HepG2 (cell line): Measurements from ENCODE around the gene PSMD6. TPM values are rescaled to one million over a fixed set of nuclear protein-coding genes. Genes with fewer than 3 reads are reported as not detected.
A peak's percentile ranks its signal among the peaks of the same experiment; 100 is the strongest.

ENCODE experiments used
- ATAC-seq: fragments of 200-7000 bp; cut with Tn5 transposase; 3 replicates; pipeline ENCODE4 v1.9.1; 2020; ENCODE audit warnings: mild to moderate bottlenecking, moderate library complexity
- BruUV-seq: library from RNA; stranded (reverse); fragments of 400-500 nt; replicated peaks from 2 replicates; lab custom pipeline; 2021; lab: Mats Ljungman, UMichigan
- CTCF ChIA-PET: fragments of 300-600 bp; formaldehyde crosslinking; extraction: SDS; loops from one replicate; lab custom pipeline; 2021; ENCODE audit warnings: low total read pairs, inconsistent platforms, low intra/inter-chr PET ratio; lab: Yijun Ruan, JAX
- POLR2A ChIA-PET: fragments of 350-600 bp; sonication (Branson Sonifier 250); formaldehyde crosslinking; loops from one replicate; lab custom pipeline; 2020; ENCODE audit warnings: antibody characterized with exemption, inconsistent platforms; lab: Yijun Ruan, JAX
- DNase-seq: peaks from one replicate; pipeline ENCODE4 v3.0.0-alpha.2; 2015; ENCODE audit warnings: low spot score
- FAIRE-seq: peaks from 3 replicates; lab custom pipeline; 2011; peaks lifted over from hg19 to GRCh38; lab: Jason Lieb, UNC
- H2AFZ ChIP-seq: one replicate; pipeline ENCODE4 v1.6.1; 2011; ENCODE audit warnings: low read length, inconsistent platforms
- H3K27ac ChIP-seq: fragments of 300-600 bp; 3 replicates; pipeline ENCODE4 v1.8.0; 2011; ENCODE audit warnings: mixed run types, mild to moderate bottlenecking, mixed read lengths, low read length, inconsistent platforms; ENCODE audit not compliant: insufficient read depth; ENCODE audit errors: extremely low read length
- H3K27me3 ChIP-seq, 2 experiments: fragments of 200-600 bp in 1 of 2; 2 replicates in 1 of 2; 3 replicates in 1 of 2; pipeline versions ENCODE4 v1.6.0 to v1.8.0; 2011; ENCODE audit warnings: low read length in 2 of 2, mild to moderate bottlenecking in 2 of 2, moderate library complexity in 2 of 2, inconsistent platforms in 1 of 2; ENCODE audit not compliant: insufficient read depth in 2 of 2, control insufficient read depth in 1 of 2
- H3K36me3 ChIP-seq, 2 experiments: fragments of 200-600 bp in 1 of 2; replicated peaks in 1 of 2; 2 replicates in 1 of 2; 3 replicates in 1 of 2; pipeline versions ENCODE4 v1.5.1 to v1.8.0; 2011; ENCODE audit warnings: low read length in 2 of 2, inconsistent platforms in 1 of 2; ENCODE audit not compliant: insufficient read depth in 2 of 2, control insufficient read depth in 1 of 2
- H3K4me1 ChIP-seq: 2 replicates; pipeline ENCODE4 v1.5.1; 2012; ENCODE audit warnings: low read length, inconsistent platforms; ENCODE audit not compliant: insufficient read depth
- H3K4me2 ChIP-seq: 2 replicates; pipeline ENCODE4 v1.6.0; 2011; ENCODE audit warnings: low read depth, low read length, inconsistent platforms
- H3K4me3 ChIP-seq, 3 experiments: fragments of 200-600 bp in 1 of 3; sonication (generic), shearing (Covaris generic) in 1 of 3; replicated peaks in 1 of 3; 2 replicates each; pipeline ENCODE4 v1.5.1; 2011 to 2016; ENCODE audit warnings: low read length in 3 of 3, inconsistent platforms in 2 of 3, low read depth in 2 of 3, mild to moderate bottlenecking in 2 of 3, control low read depth in 1 of 3, mixed read lengths in 1 of 3; ENCODE audit not compliant: insufficient read depth in 1 of 3
- H3K79me2 ChIP-seq: one replicate; pipeline ENCODE4 v1.6.1; 2011; ENCODE audit warnings: low read length, inconsistent platforms; ENCODE audit not compliant: insufficient read depth
- H3K9ac ChIP-seq: 2 replicates; pipeline ENCODE4 v1.6.0; 2011; ENCODE audit warnings: mild to moderate bottlenecking, low read depth, low read length, inconsistent platforms; ENCODE audit not compliant: insufficient read depth
- H3K9me3 ChIP-seq: 2 replicates; pipeline ENCODE4 v1.5.1; 2012; ENCODE audit warnings: mild to moderate bottlenecking, low read length
- H4K20me1 ChIP-seq: 2 replicates; pipeline ENCODE4 v1.6.0; 2011; ENCODE audit warnings: inconsistent platforms, mild to moderate bottlenecking, low read length, moderate library complexity; ENCODE audit not compliant: insufficient read depth
- DMAP1 ChIP-seq: IDR thresholded peaks from 2 replicates; pipeline ENCODE4 v1.6.1; 2016
- NCOA5 ChIP-seq: sonication (generic); formaldehyde crosslinking; IDR thresholded peaks from 2 replicates; pipeline ENCODE4 v1.4.0; 2020; ENCODE audit warnings: missing genetic modification reagents
- RBM22 ChIP-seq: fragments of 200-400 bp; formaldehyde crosslinking; optimal IDR thresholded peaks from 2 replicates; pipeline ENCODE3; 2017; ENCODE audit warnings: mild to moderate bottlenecking, low read length, moderate library complexity
- WGBS: methylation state at CpG from one replicate; pipeline ENCODE4 v1.1.6; 2017; ENCODE audit warnings: low lambda C conversion rate; 5-methylcytosine and 5-hydroxymethylcytosine counted together
- in situ Hi-C: cut with HindIII; loops from 2 replicates; pipeline ENCODE4 v1.10.0; 2017; ENCODE audit warnings: low pct_unique_long_range_greater_than_20kb; ENCODE audit not compliant: extremely low pct_ligation_motif_present
- intact Hi-C: fragments of 100-400 bp; cut with micrococcal nuclease; formaldehyde crosslinking; loops from one replicate; pipeline ENCODE4 v1.10.0; 2022; ENCODE audit not compliant: unreplicated experiment
- polyA plus RNA-seq, 8 experiments: library from polyadenylated mRNA; depleted of rRNA in 3 of 8; stranded (reverse) in 7 of 8; unstranded in 1 of 8; fragments of >200 nt; fragmentation: Illumina TruSeq in 4 of 8; extraction: Trizol in 4 of 8; gene quantifications; 2 replicates each; pipeline versions ENCODE4 v1.2.1 to v1.2.3, GENCODE V29; 2011 to 2016; ENCODE audit warnings: low read depth in 4 of 8, missing spikeins in 1 of 8, mixed read lengths in 1 of 8; ENCODE audit not compliant: insufficient read depth in 1 of 8
- total RNA-seq, 5 experiments: library from RNA; depleted of rRNA; stranded (reverse); fragments of >200 nt; fragmentation: Illumina TruSeq; extraction: Trizol; gene quantifications; 2 replicates each; pipeline ENCODE4 v1.2.3, GENCODE V29; 2016; ENCODE audit warnings: low read depth in 1 of 5
- TF ChIP-seq, protein P1 (sequence below): sonication (generic); formaldehyde crosslinking; IDR thresholded peaks from 2 replicates; pipeline ENCODE4 v1.4.0; 2020; ENCODE audit warnings: low read depth, mild to moderate bottlenecking, missing genetic modification reagents

PSMD6 gene
- total and polyA plus RNA-seq, 2 of the 13 experiments (the other 11 are each of a cell fraction or from before 2014, with no cell fraction given), result 36.8 to 117 TPM

DNA sequence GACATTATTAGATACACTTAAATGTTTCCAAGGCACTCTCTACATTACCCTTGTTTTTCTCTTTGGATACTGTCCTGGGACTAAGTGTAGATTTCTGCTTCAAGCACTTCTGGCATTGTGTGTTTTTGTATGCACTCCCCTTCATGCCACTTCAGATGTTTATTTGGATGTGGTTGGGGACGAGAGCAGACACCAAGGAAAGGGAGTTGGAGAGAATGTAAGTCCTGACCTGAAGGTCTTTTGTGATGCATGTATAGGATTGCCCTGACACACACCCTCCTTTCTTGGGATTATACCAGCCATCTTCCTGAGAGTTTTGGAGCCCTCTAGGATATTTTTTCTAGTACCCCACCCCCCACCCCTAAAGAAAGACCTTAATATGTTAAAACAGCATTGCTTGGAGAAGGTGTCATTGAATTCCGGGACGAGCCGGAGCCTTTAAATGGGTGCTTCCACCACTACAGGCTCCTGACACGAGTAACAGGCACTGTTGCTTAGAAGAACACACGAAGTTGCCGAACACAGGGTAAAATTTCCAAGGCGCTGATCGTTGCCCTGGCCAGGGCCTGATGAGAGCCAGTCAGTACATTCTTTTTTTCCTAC, 22.7 kb downstream of the PSMD6 start:
- H3K27ac ChIP-seq, result no peak overlapping the region
- TF ChIP-seq RBM22 (peak; percentile 30), DMAP1 (CRISPR knock-in tag) (no peak)
- peaks cover 16 to 38% of the 10 kb centered on the region in 2 experiments for H3K36me3 ChIP-seq
- ChIA-PET CTCF (no interaction called here), POLR2A (no interaction called here)
- no peaks in the 10 kb centered on the region for H3K9me3 ChIP-seq
- no peak overlapping the region for H3K9ac ChIP-seq
- no peak for ATAC-seq
- no peak overlapping the region for H3K4me3 ChIP-seq
- in situ Hi-C loops, result no loop called here
- no peak for DNase-seq
- 96% methylated on average over 9 of the region's 9 CpGs for whole genome bisulfite sequencing
- FAIRE-seq, result no peak
- H2AFZ ChIP-seq, result no peak overlapping the region
- no peaks in the 10 kb centered on the region for H4K20me1 ChIP-seq
- BruUV-seq, result no TSS peak
- H3K4me2 ChIP-seq, result no peak overlapping the region
- intact Hi-C loops, result no loop called here
- no peaks in the 10 kb centered on the region for H3K27me3 ChIP-seq
- H3K4me1 ChIP-seq, result no peaks in the 10 kb centered on the region
- no peaks in the 10 kb centered on the region for H3K79me2 ChIP-seq

DNA sequence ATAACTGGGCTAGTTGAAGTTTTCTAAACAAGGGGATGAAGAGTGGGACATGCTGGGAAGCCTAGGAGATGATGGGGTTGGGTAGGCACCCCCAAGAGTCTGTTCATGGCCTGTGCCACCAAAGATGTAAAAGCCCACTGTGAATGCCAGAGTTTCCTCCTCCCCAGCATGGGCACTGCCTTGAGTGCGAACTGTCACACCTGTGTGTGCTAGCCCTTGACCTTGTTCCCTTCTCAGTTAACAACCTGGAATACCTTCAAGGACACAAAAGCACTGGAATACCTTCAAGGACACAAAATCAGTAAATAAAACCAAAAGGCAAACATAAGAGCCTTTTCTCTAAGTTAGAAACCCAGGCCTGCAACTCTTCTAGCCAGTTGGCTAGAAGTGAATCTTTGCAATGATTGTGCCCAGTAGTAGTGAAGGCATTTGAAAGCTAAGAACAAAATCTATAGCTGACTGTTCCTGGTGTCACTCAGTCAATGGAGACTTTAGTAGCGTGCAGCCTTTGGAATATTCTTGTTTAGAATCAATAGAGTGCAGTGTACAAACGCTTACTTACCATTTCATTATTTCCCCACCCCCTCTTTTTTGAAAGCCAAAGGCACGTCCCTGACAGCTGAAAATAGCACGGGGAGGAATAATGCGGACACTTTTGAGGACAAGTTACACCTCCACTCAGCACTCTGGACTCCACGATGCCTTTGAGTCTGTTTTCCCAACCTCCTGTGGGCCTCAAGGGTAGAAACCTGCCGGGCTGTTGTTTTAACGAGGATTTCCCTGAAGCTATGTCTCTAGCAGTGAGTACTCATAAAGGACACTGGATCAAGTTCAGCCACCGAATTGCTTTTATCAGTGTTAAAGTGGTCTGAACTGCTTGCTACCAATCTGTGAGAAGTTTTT, 24.2 kb downstream of the PSMD6 start:
- Histone ChIP-seq H3K27me3 (no peaks in the 10 kb centered on the region), H3K9me3 (no peaks in the 10 kb centered on the region), H3K4me1 (no peaks in the 10 kb centered on the region), H3K9ac (no peak overlapping the region), H3K36me3 (peaks cover 23 to 40% of the 10 kb centered on the region in 2 experiments), H3K4me3 (no peak overlapping the region), H4K20me1 (no peaks in the 10 kb centered on the region), H2AFZ (no peak overlapping the region), H3K4me2 (no peak overlapping the region), H3K27ac (no peak overlapping the region), H3K79me2 (no peaks in the 10 kb centered on the region)
- POLR2A ChIA-PET, result no interaction called here
- ATAC-seq, result no peak
- CTCF ChIA-PET, result no interaction called here
- in situ Hi-C loops (loop anchor here (5.0 kb wide), 1 partner anchor 37 kb away; no protein-coding TSS in a partner anchor), intact Hi-C loops (no loop called here)
- WGBS, result 97% methylated on average over 10 of the region's 10 CpGs
- DNase-seq, result no peak
- no TSS peak for BruUV-seq
- no peak for FAIRE-seq
- no peak for TF ChIP-seq NCOA5
- TF ChIP-seq, protein P1, sequence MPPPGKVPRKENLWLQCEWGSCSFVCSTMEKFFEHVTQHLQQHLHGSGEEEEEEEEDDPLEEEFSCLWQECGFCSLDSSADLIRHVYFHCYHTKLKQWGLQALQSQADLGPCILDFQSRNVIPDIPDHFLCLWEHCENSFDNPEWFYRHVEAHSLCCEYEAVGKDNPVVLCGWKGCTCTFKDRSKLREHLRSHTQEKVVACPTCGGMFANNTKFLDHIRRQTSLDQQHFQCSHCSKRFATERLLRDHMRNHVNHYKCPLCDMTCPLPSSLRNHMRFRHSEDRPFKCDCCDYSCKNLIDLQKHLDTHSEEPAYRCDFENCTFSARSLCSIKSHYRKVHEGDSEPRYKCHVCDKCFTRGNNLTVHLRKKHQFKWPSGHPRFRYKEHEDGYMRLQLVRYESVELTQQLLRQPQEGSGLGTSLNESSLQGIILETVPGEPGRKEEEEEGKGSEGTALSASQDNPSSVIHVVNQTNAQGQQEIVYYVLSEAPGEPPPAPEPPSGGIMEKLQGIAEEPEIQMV (CRISPR knock-in tag), result no peak
